NCI-H1092 (cell line): ENCODE data around the gene ST14.
"Not testable (repeated sequence)": the region's sequence is repeated elsewhere in the genome, so short reads cannot be mapped to it uniquely, and the experiment has no call there.

ENCODE experiments used
- DNase-seq: peaks from one replicate; lab custom pipeline; 2025; lab: John Stamatoyannopoulos, UW

Gene ST14

GRCh38 chr11:130164221-130164570 is 4.6 kb downstream of the ST14 start:
- DNase-seq: no peak

- no peak for DNase-seq
Observed at GRCh38 chr11:130165601-130166456, 6.2 kb downstream of the ST14 start.

- no peak for DNase-seq
Observed at GRCh38 chr11:130166457-130166784, 6.8 kb downstream of the ST14 start.

GRCh38 chr11:130167146-130167545 is 7.6 kb downstream of the ST14 start:
- DNase-seq: no peak

- no peak for DNase-seq
Observed at GRCh38 chr11:130168105-130168504, 8.5 kb downstream of the ST14 start.

- DNase-seq: no peak
Observed at GRCh38 chr11:130170345-130170744, 10.8 kb downstream of the ST14 start.

GRCh38 chr11:130171534-130171933 is 12.0 kb downstream of the ST14 start:
- no peak for DNase-seq

- not testable (repeated sequence) for DNase-seq
Observed at GRCh38 chr11:130172001-130172400, 12.4 kb downstream of the ST14 start.

- no peak for DNase-seq
Observed at GRCh38 chr11:130174642-130175041, 15.1 kb downstream of the ST14 start.

GRCh38 chr11:130175898-130176297 is 16.3 kb downstream of the ST14 start:
- DNase-seq: no peak

- no peak for DNase-seq
Observed at GRCh38 chr11:130177782-130178181, 18.2 kb downstream of the ST14 start.

GRCh38 chr11:130178441-130179339 is 19.1 kb downstream of the ST14 start:
- DNase-seq: peak; percentile 29

- DNase-seq: peak; percentile 57
Observed at GRCh38 chr11:130179396-130180306, 20.1 kb downstream of the ST14 start.

- DNase-seq: no peak
Observed at GRCh38 chr11:130180491-130180890, 20.9 kb downstream of the ST14 start.

GRCh38 chr11:130180896-130181294 is 21.3 kb downstream of the ST14 start:
- DNase-seq: no peak

- peak; percentile 54 for DNase-seq
Observed at GRCh38 chr11:130181295-130182272, 22.0 kb downstream of the ST14 start.

- DNase-seq: no peak
Observed at GRCh38 chr11:130183878-130184610, 24.5 kb downstream of the ST14 start.

GRCh38 chr11:130187096-130187495 is 27.5 kb downstream of the ST14 start:
- DNase-seq: no peak

- no peak for DNase-seq
Observed at GRCh38 chr11:130188047-130188446, 28.5 kb downstream of the ST14 start.
